HepG2 (cell line): Measurements from ENCODE around the gene COA3. TPM values are rescaled to one million over a fixed set of nuclear protein-coding genes. Genes with fewer than 3 reads are reported as not detected.
A peak's percentile ranks its signal among the peaks of the same experiment; 100 is the strongest.

Source experiments
- BORCS8-MEF2B ChIP-seq: sonication (generic); formaldehyde crosslinking; IDR thresholded peaks from 2 replicates; pipeline ENCODE4 v1.8.0; 2022; ENCODE audit warnings: mild to moderate bottlenecking, missing genetic modification reagents
- CEBPB ChIP-seq: IDR thresholded peaks from 2 replicates; pipeline ENCODE4 v1.6.1; 2011; ENCODE audit warnings: low read depth, low read length, improper control_type of control experiment, borderline replicate concordance
- CHD2 ChIP-seq: IDR thresholded peaks from 2 replicates; pipeline ENCODE4 v1.6.1; 2011; ENCODE audit warnings: low read depth, low read length, improper control_type of control experiment
- CREM ChIP-seq, 2 experiments: sonication (generic) in 1 of 2; formaldehyde crosslinking in 1 of 2; IDR thresholded peaks; 2 replicates each; pipeline versions ENCODE4 v1.4.0 to v1.6.1; 2016 to 2020; ENCODE audit warnings: antibody characterized with exemption in 1 of 2, mild to moderate bottlenecking in 1 of 2, missing genetic modification reagents in 1 of 2
- FIP1L1 ChIP-seq: fragments of 200-400 bp; formaldehyde crosslinking; IDR thresholded peaks from 2 replicates; pipeline ENCODE4 v1.6.1; 2018; ENCODE audit warnings: low read depth, mild to moderate bottlenecking, low read length, moderate library complexity, borderline replicate concordance; ENCODE audit not compliant: insufficient read depth
- GZF1 ChIP-seq: sonication (generic); formaldehyde crosslinking; IDR thresholded peaks from 2 replicates; pipeline ENCODE4 v1.5.1; 2020; ENCODE audit warnings: mild to moderate bottlenecking, missing genetic modification reagents
- HCFC1 ChIP-seq: fragments of 150-350 bp; IDR thresholded peaks from 2 replicates; pipeline ENCODE4 v1.6.1; 2014; ENCODE audit warnings: low read depth, low read length
- NR2F6 ChIP-seq, 2 experiments: IDR thresholded peaks; 2 replicates each; pipeline ENCODE4 v1.6.1; 2016; ENCODE audit warnings: antibody characterized with exemption in 1 of 2, mild to moderate bottlenecking in 1 of 2
- SRSF1 ChIP-seq: fragments of 200-400 bp; formaldehyde crosslinking; optimal IDR thresholded peaks from 2 replicates; pipeline ENCODE3; 2017; ENCODE audit warnings: mild to moderate bottlenecking, low read depth, low read length, moderate library complexity
- ZBTB3 ChIP-seq: sonication (generic); formaldehyde crosslinking; IDR thresholded peaks from 2 replicates; pipeline ENCODE4 v1.4.0; 2020; ENCODE audit warnings: low read depth, mild to moderate bottlenecking, moderate library complexity, missing genetic modification reagents, borderline replicate concordance
- ZBTB7A ChIP-seq: sonication (generic); formaldehyde crosslinking; IDR thresholded peaks from 2 replicates; pipeline ENCODE4 v1.8.0; 2022; ENCODE audit warnings: mild to moderate bottlenecking, missing genetic modification reagents
- ZKSCAN1 ChIP-seq: fragments of 150-350 bp; IDR thresholded peaks from 2 replicates; pipeline ENCODE4 v1.6.1; 2014; ENCODE audit warnings: low read length
- ZNF101 ChIP-seq: sonication (generic); formaldehyde crosslinking; IDR thresholded peaks from 2 replicates; pipeline ENCODE4 v1.4.0; 2020; ENCODE audit warnings: mild to moderate bottlenecking, low read depth, missing genetic modification reagents, borderline replicate concordance
- ZNF550 ChIP-seq: sonication (generic); formaldehyde crosslinking; IDR thresholded peaks from 2 replicates; pipeline ENCODE4 v1.4.0; 2020; ENCODE audit warnings: mild to moderate bottlenecking, missing genetic modification reagents, borderline replicate concordance
- polyA plus RNA-seq, 8 experiments: library from polyadenylated mRNA; depleted of rRNA in 3 of 8; stranded (reverse) in 7 of 8; unstranded in 1 of 8; fragments of >200 nt; fragmentation: Illumina TruSeq in 4 of 8; extraction: Trizol in 4 of 8; gene quantifications; 2 replicates each; pipeline versions ENCODE4 v1.2.1 to v1.2.3, GENCODE V29; 2011 to 2016; ENCODE audit warnings: low read depth in 4 of 8, missing spikeins in 1 of 8, mixed read lengths in 1 of 8; ENCODE audit not compliant: insufficient read depth in 1 of 8
- total RNA-seq, 5 experiments: library from RNA; depleted of rRNA; stranded (reverse); fragments of >200 nt; fragmentation: Illumina TruSeq; extraction: Trizol; gene quantifications; 2 replicates each; pipeline ENCODE4 v1.2.3, GENCODE V29; 2016; ENCODE audit warnings: low read depth in 1 of 5
- TF ChIP-seq, protein P1 (sequence below): sonication (generic); formaldehyde crosslinking; IDR thresholded peaks from 2 replicates; pipeline ENCODE4 v1.4.0; 2020; ENCODE audit warnings: missing genetic modification reagents, mild to moderate bottlenecking, borderline replicate concordance
- TF ChIP-seq, protein P2 (sequence below), 2 experiments: fragments of 450-650 bp in 1 of 2; sonication (generic) in 1 of 2; formaldehyde crosslinking in 1 of 2; IDR thresholded peaks; 2 replicates each; pipeline versions ENCODE4 v1.6.1 to v1.8.0; 2016 to 2022; ENCODE audit warnings: antibody characterized with exemption in 1 of 2, mild to moderate bottlenecking in 1 of 2, missing genetic modification reagents in 1 of 2

The COA3 gene
- total and polyA plus RNA-seq, 2 of the 13 experiments (the other 11 are each of a cell fraction or from before 2014, with no cell fraction given) = 133 to 202 TPM

DNA sequence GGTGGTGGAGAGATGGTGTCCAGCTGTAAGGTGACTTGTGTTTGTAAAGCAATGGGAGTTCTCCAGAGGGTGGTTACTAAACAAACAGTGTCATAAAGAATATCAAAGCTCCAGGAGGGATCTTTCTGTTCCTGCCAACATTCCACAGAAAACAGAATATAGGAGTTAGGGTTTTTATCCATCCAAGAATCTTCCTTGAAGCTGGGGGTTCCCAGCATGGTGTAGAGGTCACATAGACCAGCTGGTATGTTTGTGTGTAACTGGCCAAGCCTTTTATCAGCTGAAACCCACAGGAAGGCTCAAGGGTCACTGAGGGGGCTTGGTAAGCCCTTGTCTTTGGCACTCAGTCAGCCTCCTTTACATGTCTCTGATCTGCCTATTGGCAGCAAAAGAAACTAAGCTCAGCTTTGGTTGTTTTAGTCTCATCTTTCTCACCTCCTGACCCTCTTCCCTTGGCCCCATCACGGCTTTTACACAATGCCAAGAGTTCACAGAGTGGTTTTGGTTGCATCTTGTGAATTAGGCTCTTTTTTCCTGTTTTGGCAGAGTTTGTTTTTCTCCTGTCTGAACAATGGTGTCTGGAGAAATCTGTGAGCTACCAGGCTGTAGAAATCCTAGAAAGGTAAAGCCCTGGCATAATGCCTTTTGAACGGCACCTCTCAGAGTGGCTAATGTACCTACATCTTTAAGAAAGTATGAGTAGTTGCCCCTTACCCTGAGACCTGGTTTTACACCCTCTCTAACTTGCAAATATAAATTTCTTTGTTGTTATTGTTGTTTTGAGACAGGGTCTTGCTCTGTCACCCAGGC lies 4.8 kb upstream of the COA3 start (continued):
- TF ChIP-seq, protein P1, sequence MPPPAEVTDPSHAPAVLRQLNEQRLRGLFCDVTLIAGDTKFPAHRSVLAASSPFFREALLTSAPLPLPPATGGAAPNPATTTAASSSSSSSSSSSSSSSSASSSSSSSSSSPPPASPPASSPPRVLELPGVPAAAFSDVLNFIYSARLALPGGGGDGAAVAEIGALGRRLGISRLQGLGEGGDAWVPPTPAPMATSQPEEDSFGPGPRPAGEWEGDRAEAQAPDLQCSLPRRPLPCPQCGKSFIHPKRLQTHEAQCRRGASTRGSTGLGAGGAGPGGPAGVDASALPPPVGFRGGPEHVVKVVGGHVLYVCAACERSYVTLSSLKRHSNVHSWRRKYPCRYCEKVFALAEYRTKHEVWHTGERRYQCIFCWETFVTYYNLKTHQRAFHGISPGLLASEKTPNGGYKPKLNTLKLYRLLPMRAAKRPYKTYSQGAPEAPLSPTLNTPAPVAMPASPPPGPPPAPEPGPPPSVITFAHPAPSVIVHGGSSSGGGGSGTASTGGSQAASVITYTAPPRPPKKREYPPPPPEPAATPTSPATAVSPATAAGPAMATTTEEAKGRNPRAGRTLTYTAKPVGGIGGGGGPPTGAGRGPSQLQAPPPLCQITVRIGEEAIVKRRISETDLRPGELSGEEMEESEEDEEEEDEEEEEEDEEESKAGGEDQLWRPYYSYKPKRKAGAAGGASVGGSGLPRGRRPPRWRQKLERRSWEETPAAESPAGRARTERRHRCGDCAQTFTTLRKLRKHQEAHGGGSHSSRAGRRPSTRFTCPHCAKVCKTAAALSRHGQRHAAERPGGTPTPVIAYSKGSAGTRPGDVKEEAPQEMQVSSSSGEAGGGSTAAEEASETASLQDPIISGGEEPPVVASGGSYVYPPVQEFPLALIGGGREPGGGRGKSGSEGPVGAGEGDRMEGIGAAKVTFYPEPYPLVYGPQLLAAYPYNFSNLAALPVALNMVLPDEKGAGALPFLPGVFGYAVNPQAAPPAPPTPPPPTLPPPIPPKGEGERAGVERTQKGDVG (CRISPR knock-in tag) = no peak
- no peak for TF ChIP-seq ZBTB3 (CRISPR knock-in tag)
- no peak for TF ChIP-seq GZF1 (CRISPR knock-in tag)
- no peak for TF ChIP-seq ZNF101
- TF ChIP-seq BORCS8-MEF2B (CRISPR knock-in tag) = no peak
- no peak for TF ChIP-seq SRSF1
- TF ChIP-seq ZBTB7A (CRISPR knock-in tag) = peak; percentile 91
- TF ChIP-seq CREM (IDR thresholded peaks at IDR 0.05) = peak; percentile 57; the same call in 1 of the 2 replicates
- TF ChIP-seq CREM (CRISPR knock-in tag; IDR thresholded peaks at IDR 0.05) = no peak
- TF ChIP-seq ZKSCAN1 = peak; percentile 93
- no peak for TF ChIP-seq CEBPB
- no peak for TF ChIP-seq HCFC1
- TF ChIP-seq NR2F6 (IDR thresholded peaks at IDR 0.05) = peak; percentile 89
- TF ChIP-seq NR2F6 (CRISPR knock-in tag; IDR thresholded peaks at IDR 0.05) = peak; percentile 84
- no peak for TF ChIP-seq ZNF550 (CRISPR knock-in tag)
- TF ChIP-seq, protein P2, sequence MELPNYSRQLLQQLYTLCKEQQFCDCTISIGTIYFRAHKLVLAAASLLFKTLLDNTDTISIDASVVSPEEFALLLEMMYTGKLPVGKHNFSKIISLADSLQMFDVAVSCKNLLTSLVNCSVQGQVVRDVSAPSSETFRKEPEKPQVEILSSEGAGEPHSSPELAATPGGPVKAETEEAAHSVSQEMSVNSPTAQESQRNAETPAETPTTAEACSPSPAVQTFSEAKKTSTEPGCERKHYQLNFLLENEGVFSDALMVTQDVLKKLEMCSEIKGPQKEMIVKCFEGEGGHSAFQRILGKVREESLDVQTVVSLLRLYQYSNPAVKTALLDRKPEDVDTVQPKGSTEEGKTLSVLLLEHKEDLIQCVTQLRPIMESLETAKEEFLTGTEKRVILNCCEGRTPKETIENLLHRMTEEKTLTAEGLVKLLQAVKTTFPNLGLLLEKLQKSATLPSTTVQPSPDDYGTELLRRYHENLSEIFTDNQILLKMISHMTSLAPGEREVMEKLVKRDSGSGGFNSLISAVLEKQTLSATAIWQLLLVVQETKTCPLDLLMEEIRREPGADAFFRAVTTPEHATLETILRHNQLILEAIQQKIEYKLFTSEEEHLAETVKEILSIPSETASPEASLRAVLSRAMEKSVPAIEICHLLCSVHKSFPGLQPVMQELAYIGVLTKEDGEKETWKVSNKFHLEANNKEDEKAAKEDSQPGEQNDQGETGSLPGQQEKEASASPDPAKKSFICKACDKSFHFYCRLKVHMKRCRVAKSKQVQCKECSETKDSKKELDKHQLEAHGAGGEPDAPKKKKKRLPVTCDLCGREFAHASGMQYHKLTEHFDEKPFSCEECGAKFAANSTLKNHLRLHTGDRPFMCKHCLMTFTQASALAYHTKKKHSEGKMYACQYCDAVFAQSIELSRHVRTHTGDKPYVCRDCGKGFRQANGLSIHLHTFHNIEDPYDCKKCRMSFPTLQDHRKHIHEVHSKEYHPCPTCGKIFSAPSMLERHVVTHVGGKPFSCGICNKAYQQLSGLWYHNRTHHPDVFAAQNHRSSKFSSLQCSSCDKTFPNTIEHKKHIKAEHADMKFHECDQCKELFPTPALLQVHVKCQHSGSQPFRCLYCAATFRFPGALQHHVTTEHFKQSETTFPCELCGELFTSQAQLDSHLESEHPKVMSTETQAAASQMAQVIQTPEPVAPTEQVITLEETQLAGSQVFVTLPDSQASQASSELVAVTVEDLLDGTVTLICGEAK (IDR thresholded peaks at IDR 0.05) = no peak
- TF ChIP-seq, protein P2 (CRISPR knock-in tag; IDR thresholded peaks at IDR 0.05) = no peak
- TF ChIP-seq FIP1L1 = no peak
- TF ChIP-seq CHD2 = no peak
